ENCODE measurements around the gene COX20. TPM values are rescaled to one million over a fixed set of nuclear protein-coding genes. Genes with fewer than 3 reads are reported as not detected.

Gene COX20
- total RNA-seq, 1 donor from 2014 or later = 24.0 TPM

DNA sequence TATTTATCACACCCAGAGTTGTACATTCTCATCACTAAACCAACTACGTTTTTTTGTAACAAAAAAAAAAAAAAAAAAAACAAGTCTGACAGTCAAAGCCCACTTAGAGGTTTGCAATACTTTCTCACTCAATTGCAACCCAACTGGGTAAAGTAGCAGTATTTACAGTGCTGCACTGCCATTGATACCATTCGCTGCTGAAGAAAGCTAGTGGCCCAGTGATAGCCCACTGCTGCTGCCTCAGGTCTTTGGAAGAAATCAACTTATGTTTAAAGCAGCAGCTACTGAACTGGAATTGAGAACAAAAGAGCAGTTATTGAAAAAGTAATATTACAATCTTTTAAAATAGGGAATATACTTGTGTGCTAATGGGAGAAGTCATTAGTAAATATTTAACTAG lies 26.2 kb downstream of the COX20 start:
- DNase-seq (ENCODE audit: low read depth, low spot score) = no peak
- Mint-ChIP-seq H3K36me3 (ENCODE audit: low read depth) (peaks cover 26% of the 10 kb centered on the region), H3K4me1 (peaks cover 67% of the 10 kb centered on the region), H3K4me3 (peak overlapping the region; percentile 91), H3K27ac (ENCODE audit: unreplicated experiment) (peak overlapping the region; percentile 83), H3K27me3 (ENCODE audit: low read depth) (peaks cover 7% of the 10 kb centered on the region), H3K9me3 (no peaks in the 10 kb centered on the region)
- TF ChIP-seq, protein P1, sequence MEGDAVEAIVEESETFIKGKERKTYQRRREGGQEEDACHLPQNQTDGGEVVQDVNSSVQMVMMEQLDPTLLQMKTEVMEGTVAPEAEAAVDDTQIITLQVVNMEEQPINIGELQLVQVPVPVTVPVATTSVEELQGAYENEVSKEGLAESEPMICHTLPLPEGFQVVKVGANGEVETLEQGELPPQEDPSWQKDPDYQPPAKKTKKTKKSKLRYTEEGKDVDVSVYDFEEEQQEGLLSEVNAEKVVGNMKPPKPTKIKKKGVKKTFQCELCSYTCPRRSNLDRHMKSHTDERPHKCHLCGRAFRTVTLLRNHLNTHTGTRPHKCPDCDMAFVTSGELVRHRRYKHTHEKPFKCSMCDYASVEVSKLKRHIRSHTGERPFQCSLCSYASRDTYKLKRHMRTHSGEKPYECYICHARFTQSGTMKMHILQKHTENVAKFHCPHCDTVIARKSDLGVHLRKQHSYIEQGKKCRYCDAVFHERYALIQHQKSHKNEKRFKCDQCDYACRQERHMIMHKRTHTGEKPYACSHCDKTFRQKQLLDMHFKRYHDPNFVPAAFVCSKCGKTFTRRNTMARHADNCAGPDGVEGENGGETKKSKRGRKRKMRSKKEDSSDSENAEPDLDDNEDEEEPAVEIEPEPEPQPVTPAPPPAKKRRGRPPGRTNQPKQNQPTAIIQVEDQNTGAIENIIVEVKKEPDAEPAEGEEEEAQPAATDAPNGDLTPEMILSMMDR (conservative IDR thresholded peaks at IDR 0.05) = no peak

DNA sequence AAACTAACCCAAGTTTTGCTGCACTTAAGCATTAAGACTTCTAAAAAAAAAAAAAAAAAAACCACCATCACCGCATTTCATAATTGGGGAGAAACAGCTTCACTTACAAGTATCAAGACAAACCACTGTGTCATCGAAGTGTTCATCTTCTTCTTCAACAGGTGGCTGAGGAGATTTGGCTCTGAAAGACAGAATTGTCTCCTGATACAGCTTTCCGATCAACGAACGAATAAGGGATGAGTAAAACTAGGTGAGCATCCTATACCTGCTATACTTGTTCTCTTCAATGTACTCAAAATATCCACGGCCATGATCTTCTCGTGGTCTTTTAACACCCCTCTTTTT lies 26.9 kb downstream of the COX20 start:
- Mint-ChIP-seq H3K4me1 (peaks cover 67% of the 10 kb centered on the region), H3K27ac (ENCODE audit: unreplicated experiment) (peak overlapping the region; percentile 97), H3K36me3 (ENCODE audit: low read depth) (peaks cover 23% of the 10 kb centered on the region), H3K27me3 (ENCODE audit: low read depth) (peaks cover 7% of the 10 kb centered on the region), H3K4me3 (peak overlapping the region; percentile 91), H3K9me3 (no peaks in the 10 kb centered on the region)
- TF ChIP-seq, protein P1 (conservative IDR thresholded peaks at IDR 0.05) = no peak
- no peak for DNase-seq (ENCODE audit: low read depth, low spot score)

DNA sequence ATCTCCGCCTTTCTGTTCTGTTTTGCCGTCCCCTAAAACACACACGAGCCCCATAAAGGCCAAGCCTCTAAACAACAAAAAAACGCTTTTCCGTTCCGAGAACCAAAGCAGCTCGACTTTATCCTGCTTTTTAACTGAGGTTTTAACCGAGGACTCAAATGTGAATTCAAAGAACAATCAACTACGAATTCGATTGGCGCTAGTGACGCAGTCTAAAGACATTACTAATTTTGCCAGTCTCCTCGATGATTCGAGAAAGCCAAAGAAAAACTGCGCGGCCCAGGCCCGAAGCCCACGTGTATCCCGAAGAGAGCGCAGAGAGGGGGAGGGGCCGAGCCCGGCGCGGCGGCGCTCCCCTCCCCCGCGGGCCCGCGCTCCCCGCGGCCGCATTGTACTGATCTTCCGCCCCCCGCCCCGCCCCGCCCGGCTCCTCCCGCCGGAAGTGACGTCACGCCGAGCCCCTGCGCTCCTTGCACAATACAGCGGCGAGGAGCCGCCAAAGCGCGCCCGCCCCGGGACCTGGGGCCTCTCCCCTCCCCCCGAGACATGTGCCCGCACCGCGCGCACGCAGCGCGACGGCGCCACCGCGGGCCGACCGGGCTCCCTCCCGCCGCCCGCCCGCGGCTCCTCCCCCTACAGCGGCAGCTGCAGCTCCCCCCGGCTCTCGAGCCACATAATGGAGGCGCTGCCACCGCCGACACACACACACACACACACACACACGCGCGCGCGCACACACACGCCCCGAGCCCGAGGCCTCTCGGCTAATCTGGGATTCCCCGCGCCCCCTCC lies 27.4 kb downstream of the COX20 start:
- peak; percentile 94 for DNase-seq (ENCODE audit: low read depth, low spot score)
- peak overlapping the region; percentile 91 for H3K4me3 Mint-ChIP-seq
- peak overlapping the region; percentile 97 for H3K27ac Mint-ChIP-seq (ENCODE audit: unreplicated experiment)
- peaks cover 7% of the 10 kb centered on the region for H3K27me3 Mint-ChIP-seq (ENCODE audit: low read depth)
- peaks cover 62% of the 10 kb centered on the region for H3K4me1 Mint-ChIP-seq
- TF ChIP-seq, protein P1 (conservative IDR thresholded peaks at IDR 0.05) = no peak
- H3K36me3 Mint-ChIP-seq (ENCODE audit: low read depth) = peaks cover 22% of the 10 kb centered on the region
- no peaks in the 10 kb centered on the region for H3K9me3 Mint-ChIP-seq

DNA sequence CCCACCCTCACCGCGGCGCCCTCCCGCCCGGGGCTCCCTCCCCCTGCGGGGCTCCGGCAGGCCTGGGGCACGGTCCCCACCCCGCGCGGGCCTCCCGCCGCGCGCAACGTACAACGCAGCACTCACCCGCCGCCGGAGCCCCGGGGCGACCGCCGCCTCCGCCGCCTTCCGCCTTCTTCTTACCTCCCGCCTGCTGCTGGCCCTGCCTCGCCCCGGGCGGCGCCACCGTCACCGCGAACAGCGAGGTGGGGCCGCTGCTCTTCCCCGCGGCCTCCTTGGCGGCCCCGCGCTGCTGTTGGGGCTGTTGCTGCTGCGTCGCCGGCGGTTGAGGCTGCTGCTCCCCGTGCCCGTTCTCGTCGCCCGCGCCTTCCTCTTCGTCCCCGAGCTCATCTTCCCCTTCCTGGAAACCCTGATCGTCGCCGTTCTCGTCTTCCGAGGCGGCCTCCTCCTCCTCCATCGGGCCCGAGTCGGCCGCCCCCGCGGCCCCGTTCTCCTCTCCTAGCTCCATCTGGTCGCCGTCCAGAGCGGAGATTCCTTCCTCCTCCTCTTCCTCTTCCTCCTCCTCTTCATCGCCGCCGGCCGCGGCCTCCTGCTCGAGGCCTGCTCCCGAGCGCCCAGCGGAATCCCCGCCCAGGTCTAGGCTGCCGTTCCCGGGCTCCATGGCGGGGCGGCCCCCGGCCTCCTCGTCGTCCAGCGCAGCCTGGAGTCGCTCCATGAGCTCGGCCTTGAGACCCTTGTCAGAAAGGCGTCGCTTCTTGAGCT lies 28.2 kb downstream of the COX20 start:
- H3K9me3 Mint-ChIP-seq = no peaks in the 10 kb centered on the region
- H3K4me1 Mint-ChIP-seq = peaks cover 60% of the 10 kb centered on the region
- TF ChIP-seq, protein P1 (conservative IDR thresholded peaks at IDR 0.05) = no peak
- H3K4me3 Mint-ChIP-seq = peak overlapping the region; percentile 91
- H3K27me3 Mint-ChIP-seq (ENCODE audit: low read depth) = peaks cover 7% of the 10 kb centered on the region
- DNase-seq (ENCODE audit: low read depth, low spot score) = no peak
- peaks cover 16% of the 10 kb centered on the region for H3K36me3 Mint-ChIP-seq (ENCODE audit: low read depth)
- H3K27ac Mint-ChIP-seq (ENCODE audit: unreplicated experiment) = peak overlapping the region; percentile 96

DNA sequence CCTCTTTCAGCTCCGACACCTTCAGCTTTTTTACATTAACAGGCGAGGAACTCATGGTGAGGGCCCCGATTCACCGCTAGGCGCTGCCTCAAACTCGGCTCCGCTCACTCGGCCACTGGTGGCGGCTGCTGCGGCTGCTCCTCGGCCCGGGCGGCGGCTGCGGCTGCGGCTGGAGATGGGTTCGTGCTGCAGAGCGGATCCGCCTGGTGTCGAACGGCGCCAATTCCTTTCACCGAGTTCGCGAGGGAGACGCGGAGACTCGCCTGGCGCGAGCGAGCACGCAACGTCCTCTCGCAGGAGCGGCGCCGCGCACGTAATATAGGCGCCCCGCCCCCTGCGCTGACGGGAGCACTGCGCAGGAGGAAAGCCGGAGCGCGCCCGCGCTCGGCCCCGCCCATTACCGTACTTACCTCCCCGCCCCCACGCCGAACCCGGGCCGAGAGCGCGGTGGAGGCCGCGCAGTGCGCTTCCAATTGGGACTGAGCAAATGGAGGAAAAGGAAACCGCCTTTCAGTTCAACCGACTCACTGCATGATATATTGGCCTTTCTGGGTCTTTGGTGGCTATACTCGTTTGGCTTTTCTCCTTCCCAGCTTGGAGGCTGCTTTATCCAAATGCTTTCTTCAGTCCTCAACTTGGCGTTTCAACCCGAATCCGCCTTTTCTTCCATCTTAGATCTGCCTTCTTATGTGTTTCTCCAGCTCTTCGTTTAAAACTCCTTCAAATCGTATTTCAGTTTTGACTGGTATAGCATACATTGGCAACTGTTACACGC lies 29.0 kb downstream of the COX20 start, which contains the start of gene HNRNPU:
HNRNPU (minus strand) TSS at position 291 of the 775 bp plus-strand sequence; CDS start at position 55, 236 bp downstream.
- peak within 1 kb of the TSS; percentile 98 for H3K27ac Mint-ChIP-seq (ENCODE audit: unreplicated experiment)
- DNase-seq (ENCODE audit: low read depth, low spot score) = peak; percentile 94
- H3K36me3 Mint-ChIP-seq (ENCODE audit: low read depth) = peaks cover 14% of the 10 kb centered on the region
- peaks cover 7% of the 10 kb centered on the region for H3K27me3 Mint-ChIP-seq (ENCODE audit: low read depth)
- TF ChIP-seq, protein P1 (conservative IDR thresholded peaks at IDR 0.05) = peak; percentile 55
- peak within 1 kb of the TSS; percentile 91 for H3K4me3 Mint-ChIP-seq
- peaks cover 62% of the 10 kb centered on the region for H3K4me1 Mint-ChIP-seq
- no peaks in the 10 kb centered on the region for H3K9me3 Mint-ChIP-seq

All from neural crest cell (in vitro differentiated cells).